NAMALWA (cell line): Measurements from ENCODE around the gene KLK15.
"Not testable (repeated sequence)": the region's sequence is repeated elsewhere in the genome, so short reads cannot be mapped to it uniquely, and the experiment has no call there.

ENCODE experiments used
- DNase-seq: peaks from one replicate; pipeline ENCODE4 v3.0.0-alpha.2; 2015; ENCODE audit warnings: low spot score

KLK15 gene

GRCh38 chr19:50796128-50796633 lies 37.2 kb downstream of the KLK15 start:
- peak; percentile 47 for DNase-seq

GRCh38 chr19:50795664-50796073 lies 37.7 kb downstream of the KLK15 start:
- no peak for DNase-seq

GRCh38 chr19:50794876-50795663 lies 38.3 kb downstream of the KLK15 start:
- DNase-seq: peak; percentile 57

DNA sequence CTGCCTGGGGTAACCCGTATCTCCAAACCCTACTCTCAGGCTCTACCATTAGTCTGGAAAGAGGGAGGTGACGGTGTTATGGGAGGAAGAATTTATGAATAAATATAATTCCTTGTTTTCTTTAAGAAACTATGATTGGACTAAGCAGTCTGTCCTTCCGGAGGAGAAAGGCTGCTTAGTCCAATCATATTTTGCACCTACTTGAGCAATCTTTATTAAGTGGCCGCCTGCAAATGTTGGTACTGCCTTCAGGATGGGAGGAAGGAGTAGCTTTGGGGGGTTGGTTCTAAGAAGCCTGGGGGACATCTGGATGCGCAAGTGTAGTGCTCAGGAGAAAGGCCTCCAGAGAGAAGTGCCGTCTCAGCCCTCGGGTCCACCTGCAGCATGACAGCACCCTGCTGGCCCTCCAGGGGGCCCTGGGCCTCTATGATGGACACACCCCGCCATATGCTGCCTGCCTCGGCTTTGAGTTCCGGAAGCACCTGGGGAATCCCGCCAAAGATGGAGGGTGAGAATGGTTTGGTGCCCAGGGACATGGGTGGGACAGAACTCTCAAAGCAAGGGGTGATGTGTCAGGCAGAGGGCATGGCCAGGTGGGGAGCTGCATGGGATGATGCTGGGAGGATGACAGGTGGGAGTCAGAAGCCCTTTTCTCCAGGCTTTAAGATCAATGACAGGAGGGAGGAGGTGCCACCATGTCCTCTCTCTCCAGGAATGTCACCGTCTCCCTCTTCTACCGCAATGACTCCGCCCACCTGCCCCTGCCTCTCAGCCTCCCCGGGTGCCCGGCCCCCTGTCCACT lies 39.1 kb downstream of the KLK15 start:
- DNase-seq: peak; percentile 75

DNA sequence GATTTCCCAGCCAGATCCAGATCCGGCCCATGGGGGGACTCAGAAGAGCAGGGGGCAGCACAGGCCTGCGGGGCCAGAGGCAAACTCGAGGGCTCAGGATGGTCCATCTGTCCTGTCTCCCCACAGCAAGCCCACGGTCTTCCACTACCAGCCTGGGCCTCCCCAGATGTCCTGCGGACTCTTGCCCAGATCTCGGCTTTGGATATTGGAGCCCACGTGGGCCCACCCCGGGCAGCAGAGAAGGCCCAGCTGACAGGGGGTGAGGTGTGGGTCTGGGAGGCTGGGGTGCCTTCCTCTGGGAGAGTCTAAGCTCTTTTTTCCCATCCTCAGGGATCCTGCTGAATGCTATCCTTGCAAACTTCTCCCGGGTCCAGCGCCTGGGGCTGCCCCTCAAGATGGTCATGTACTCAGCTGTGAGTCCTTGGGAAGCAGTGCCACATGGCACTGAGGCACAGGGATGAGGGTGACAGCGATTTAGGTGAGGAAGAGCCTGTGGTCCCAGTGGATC lies 39.8 kb downstream of the KLK15 start:
- DNase-seq: no peak

DNA sequence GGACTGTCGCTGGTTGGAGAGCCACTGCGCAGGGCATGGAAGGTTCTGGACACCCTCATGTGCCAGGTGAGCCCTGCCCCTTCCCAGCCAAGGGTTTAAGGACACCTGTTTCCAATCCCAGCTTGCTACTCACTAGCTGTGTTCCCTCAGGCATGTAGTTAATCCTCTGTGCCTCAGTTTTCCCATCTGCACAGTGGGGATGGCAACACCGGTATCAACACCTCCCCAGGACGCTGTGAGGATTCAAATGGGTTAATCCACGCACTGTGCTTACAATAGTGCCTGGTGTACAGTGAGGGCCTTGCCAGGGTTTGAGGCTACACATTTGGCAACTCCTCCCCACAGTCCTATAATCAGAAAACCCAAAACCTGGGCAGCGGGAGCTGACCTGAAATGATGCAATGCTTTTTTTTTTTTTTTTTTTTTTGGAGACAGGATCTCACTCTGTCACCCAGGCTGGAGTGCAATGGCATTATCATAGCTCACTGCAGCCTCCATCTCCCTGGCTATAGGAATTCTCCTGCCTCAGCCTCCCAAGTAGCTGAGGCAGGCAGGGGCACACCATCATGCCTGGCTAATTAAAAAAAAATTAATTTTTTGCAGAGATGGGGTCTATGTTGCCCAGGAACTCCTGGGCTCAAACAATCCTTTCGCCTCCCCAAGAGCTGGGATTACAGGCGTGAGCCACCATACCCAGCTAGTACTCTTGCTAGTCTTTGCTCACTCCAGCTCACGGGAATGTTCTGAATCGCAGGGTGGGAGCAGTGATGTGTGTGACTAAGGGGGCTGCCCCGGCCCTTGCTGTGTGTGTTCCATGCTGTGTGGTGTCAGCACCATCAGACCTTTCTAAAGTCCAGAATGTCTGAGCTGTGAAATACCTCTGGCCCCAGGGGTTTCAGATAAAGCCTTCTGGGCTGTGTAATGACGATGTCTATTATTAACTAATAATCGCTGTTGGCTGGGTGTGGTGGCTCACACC lies 40.8 kb downstream of the KLK15 start:
- no peak for DNase-seq

- DNase-seq: no peak
Measured at GRCh38 chr19:50791594-50792271, 41.6 kb downstream of the KLK15 start.

DNA sequence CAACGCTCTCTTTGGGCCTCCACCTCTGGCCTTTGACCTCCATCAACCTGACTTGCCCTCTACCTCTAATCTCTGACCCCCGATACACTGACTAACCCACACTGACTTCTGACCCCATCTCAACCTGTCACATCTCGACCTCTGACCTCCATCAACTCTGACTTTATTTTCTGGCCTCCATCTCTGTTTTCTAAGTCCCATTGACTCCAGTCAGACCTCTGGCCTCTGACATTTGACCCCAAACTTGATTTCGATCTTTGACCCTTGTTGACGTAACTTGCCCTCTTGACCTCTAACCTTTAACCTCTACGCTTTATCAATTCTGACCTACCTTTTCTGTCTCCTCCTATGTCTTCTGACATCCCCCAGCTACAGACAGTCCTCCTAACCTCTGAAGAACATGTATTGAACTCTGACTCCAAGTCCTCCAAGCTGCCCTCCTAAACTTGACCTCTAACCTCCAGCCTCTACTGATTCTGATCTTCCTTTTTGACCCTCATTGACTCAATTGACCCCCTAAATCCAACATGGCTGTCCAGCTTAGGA lies 42.4 kb downstream of the KLK15 start:
- no peak for DNase-seq

GRCh38 chr19:50790396-50790795 lies 43.0 kb downstream of the KLK15 start, which contains the start of gene ACP4:
TSS of gene ACP4 (plus strand) at chr19:50790415. CDS start at chr19:50790415, 0 bp downstream.
- no peak for DNase-seq

DNA sequence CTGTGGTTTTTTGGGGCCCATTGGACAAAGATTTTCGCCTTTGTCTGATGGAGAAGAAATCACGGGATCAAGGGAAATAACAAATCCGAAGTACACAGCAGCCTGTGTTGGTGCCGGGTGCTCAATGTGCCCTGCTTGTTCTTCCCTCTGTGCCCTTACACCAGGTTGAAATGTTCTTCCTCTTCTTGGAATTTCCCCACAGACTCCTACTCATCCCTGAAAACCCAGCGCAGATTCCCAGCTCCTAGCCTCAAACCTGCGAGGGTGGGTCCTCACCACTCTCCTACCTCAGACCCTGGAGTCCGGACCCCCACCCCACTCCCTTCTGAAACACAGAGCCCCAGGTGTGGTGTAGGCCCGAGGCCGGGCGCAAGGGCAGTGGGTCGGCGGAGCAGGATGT lies 48.0 kb downstream of the KLK15 start:
- DNase-seq: no peak

DNA sequence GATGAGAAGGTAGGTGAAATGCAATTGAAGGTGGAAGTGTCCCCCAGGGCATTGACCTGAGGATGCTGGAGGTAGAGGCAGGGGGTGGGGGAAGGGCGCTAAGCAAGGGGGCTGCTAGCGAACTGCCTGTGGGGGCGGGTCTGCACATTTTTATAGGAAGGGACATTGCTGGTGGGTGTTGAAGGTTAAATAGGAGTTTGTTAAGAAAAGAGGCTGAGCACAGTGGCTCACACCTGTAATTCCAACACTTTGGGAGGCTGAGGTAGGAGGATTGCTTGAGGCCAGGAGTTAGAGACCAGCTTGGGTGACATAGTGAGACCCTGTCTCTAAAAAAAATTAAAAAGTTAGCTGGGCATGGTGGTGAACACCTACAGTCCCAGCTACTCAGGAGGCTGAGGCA lies 48.7 kb downstream of the KLK15 start:
- no peak for DNase-seq

DNA sequence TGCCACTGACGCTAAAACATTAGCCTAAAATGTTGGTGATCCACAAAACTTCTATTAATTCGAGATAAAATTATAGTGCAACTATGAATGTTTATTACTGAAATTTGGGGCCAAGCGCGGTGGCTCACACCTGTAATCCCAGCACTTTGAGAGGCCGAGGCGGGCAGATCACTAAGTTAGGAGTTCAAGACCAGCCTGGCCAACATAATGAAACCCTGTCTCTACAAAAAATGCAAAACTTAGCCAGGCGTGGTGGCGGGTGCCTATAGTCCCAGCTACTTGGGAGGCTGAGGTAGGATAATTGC lies 49.6 kb downstream of the KLK15 start:
- DNase-seq: not testable (repeated sequence)

DNA sequence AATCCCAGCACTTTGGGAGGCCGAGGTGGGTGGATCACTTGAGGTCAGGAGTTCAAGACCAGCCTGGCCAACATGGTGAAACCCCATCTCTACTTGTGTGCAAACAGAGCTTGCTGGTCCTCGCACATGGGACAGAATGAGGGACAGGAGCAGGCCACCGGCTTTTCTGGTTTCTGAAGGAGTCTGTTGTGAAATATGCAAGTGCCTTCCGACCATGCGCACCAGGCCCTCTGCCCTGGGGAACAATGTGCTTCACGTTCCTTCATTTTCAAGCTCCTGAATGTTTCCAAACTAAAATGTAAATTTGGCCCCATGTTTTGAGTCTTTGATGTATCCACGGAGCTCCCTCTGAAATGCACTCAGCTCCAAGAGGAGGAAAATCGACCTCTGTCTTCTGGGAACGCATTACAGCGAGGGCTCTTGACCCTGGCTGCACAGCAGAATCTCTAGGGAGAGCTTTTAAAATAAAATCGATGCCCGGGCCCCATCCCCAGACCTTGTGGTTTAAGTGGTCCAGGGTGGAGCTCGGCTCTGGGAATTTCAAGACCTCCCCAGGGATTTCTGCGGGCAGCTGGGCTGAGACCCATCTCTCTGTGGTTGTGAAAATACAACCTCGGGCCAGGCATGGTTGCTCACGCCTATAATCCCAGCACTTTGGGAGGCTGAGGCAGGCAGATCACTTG lies 52.5 kb downstream of the KLK15 start:
- DNase-seq: no peak

GRCh38 chr19:50779504-50780457 lies 53.6 kb downstream of the KLK15 start:
- peak; percentile 59 for DNase-seq

DNA sequence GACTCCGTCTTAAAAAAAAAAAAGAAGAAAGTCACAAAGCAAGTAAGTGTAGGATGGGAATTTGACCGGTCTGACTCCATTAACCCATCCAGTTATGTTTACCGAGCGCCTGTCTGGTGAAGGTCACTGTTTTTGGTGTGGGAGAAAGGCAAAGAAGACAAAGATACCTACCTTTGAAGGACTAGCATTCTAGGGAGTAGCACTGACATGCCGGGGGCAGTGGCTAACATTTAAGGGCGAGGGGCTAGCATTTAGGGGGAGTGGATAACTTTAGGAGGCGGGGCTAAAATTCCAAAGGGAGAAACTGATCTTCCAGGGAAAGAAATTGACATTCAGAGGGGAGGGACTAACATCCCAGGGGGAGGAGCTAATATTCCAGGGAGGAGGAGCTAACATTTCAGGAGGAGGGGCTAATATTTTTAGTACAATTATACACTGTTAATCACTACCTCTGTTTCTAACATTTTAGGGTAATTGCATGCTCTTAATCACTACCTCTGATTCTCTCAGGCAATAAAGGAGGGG lies 54.4 kb downstream of the KLK15 start:
- no peak for DNase-seq

GRCh38 chr19:50777830-50778303 lies 55.5 kb downstream of the KLK15 start:
- no peak for DNase-seq

- no peak for DNase-seq
Measured at GRCh38 chr19:50777261-50777660, 56.1 kb downstream of the KLK15 start.

DNA sequence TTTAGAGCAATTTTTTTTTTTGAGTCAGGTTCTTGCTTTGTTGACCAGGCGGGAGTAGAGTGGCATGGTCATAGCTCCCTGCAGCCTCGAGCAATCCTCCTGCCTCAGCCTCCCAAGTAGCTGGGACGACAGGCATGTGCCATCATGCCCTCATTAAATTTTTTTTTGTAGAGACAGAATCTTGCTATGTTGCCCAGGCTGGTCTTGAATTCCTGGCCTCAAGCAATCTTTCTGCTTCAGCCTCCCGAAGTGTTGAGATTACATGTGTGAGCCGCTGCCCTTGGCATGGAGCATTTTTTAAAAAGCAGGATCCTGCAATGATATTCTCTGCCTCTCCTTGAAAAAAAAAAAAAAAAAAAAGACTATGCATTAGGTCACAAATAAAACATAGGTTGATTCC lies 57.2 kb downstream of the KLK15 start:
- no peak for DNase-seq
